GM21619 (cell line): ENCODE data around the gene ACSF3.

Experiments used
- ATAC-seq: cut with Tn5 transposase; IDR thresholded peaks from one replicate; pipeline ENCODE4 v1.9.1; 2021; ENCODE audit not compliant: unreplicated experiment

Gene ACSF3

DNA sequence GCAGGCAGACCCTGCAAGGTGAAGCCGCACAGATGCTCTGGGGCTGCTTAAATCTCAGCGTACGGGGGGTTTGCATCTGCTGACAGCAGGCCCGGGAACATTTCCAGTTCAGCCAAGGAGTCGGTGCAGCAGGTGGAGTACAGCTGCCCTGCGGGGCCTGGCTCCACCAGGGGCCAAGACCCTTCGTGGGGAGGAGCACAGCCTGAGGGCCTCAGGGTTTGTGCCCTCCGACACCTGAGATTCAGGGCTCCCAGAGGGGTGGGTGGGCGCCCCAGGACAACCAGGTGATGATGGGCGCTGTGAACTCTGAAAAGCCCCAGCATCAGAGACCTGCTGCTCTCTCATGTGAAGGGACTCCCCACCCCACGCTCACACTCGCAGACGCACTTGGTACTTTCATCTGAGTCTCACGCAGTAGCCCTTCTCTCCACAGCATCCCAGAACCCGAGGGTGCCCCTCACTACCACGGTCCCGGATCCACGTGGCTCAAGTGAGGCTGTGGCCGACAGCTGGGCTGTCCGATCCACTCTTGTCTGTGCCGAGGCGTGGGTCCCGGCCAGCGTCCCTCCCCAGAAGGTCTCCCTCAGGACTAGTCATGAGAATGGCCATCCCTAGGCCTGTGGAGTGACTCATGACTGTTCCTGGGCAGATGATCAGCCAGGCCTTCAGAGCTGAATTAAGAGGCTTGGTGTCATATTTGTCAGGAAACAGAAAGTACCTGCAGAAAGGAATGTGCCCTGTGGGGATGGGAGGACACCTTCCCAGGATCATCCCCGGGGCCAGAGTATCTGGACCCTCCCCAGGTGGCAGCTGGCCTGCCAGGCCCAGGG, 29.6 kb downstream of the ACSF3 start:
- ATAC-seq = no peak

DNA sequence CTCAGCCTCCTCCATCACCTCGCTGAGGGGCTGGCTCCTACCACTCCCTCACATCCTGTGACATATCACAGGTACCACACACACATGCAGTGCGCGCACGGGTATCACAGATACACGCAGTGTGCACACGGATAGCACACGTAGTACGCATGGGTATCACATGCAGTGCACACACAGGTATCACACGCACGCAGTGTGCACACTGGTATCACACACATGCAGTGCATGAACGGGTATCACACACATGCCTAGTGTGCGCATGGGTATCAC, 30.1 kb downstream of the ACSF3 start:
- no peak for ATAC-seq

DNA sequence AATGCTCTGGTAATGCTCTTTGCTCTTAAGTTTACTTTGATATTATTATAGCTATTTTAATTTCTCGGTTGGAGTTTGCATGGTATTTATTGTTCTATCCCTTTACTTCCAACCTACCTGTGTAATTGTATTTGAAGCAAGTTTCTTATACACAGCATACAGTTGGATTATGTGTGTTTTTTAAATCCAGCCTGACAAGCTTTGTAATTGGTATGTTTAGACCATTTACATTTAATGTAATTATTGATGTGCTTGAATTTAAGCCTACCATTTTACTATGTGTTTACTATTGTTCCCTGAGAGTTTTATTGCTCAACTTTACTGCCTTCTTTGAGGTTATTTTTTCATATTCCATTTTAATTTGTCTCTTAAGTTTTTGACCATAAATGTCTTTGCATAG, 35.7 kb downstream of the ACSF3 start:
- ATAC-seq = no peak

DNA sequence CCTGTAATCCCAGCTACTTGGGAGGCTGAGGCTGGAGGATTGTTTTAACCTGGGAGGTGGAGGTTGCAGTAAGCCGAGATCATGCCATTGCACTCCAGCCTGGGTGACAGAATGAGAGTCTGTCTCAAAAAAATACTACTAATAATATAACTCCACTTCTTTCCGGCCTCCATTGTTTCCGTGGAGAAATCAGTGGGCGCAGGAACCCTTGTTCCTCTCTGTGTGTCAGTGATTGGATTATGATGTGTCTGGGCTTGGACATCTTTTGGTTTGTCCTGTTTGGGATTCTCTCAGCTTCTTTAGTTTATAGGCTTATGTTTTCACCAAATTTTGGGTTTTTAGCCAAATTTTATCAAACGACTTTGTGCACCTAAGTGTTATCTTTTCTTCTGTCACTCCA, 36.8 kb downstream of the ACSF3 start:
- no peak for ATAC-seq

DNA sequence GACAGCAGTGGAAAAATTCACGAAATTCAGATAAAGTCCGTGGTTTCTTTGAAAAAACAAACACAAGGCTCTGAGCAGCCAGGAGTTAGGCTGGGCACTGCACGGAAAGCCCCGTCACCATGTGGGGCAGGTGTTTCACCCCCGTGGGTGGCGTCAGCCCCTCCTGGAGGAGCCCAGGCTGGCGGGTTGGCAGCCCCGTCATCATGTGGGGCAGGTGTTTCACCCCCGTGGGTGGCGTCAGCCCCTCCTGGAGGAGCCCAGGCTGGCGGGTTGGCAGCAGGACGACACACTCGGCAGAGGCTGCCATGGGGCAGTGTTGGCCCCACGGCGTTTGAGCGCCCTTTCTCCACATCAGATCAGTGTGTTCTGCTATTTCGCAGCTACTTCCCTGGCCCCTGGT, 38.1 kb downstream of the ACSF3 start:
- no peak for ATAC-seq

DNA sequence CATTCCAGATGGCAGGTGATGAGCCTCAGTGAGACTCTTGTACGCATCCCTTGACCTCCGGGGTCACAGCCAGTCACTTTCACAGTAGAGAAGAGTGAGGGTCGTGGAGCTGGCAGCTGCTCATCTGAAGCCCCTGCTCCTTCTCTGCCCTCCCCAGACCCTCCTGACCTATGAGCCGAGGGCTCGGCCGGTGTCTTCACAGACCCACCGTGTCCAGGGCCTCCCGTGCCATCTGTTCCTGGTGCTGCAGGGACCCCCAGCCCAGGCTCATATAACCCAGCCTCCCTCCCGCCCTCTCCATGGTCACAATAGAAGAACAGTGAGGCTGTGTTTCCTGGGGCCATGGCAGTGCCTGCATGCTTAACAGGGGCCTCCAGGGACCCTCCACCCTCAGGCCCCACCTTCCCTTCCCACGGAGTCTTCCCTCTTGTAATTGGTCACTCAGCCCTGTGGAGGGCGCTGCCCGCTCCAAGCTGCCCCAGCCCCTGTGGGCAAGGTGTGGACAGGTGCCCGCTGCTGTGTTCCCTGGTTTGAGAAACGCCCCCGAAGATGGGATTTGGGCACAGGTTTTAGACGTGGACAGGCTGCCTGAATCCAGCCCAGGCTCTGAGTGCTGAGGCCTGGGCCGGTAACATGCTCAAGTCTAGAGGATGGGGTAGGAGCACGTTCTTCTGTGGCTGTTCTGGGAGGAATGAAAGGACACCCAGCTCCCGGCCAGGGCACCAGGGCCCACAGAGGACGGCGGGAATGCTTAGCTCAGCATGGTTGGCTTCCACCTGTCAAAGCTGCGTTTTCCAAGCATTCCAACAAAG, 38.7 kb downstream of the ACSF3 start:
- no peak for ATAC-seq

DNA sequence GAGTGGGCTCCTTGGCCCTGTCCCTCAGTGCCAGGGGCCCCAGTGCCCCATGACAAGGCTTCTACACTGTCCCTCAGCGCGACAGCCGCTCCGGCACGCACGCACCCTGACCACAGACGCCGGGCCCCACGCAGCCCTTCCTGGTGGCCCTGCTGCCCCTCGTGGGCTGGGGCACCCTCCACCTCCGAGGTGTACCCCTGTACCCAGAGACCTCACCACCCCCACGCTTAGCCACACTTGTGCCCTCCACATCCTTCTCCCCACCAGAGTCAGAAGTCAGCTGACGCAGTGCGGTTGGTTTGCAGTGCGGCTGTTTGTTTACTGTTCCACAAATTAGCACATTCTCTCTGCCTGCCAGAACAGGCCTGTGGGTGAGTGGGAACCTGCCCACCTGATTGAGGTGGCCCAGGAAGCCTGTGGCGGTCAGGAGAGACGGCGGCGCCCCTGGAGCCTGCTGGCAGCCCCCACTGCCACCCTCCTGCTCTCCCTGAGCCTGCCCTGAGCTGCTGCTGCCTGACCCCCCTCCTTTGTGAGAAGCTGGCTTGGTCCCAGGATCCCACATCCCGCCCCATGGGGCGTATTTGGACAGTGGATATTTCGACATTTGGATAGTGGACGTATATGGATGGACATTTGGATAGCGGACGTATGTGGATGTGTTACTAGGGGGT, 39.9 kb downstream of the ACSF3 start:
- ATAC-seq = no peak

DNA sequence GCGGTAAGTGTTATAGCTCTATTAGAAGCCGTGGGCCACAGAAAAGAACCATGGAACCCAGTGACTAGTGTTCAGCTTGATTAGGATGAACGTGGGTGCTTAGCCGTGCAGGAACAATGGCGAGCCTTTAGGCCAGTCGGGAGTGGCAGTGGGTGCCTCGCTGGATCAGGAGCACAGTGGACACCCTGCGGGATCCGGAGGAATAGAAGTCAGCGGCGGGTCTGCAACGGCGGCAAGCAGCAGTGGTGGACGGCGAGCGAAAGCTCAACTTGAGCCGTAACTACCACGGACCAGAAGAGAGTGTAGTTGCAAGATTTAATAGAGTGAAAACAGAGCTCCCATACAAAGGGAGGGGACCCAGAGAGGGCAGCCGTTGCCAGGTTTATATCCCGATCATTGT, 40.6 kb downstream of the ACSF3 start:
- no peak for ATAC-seq

DNA sequence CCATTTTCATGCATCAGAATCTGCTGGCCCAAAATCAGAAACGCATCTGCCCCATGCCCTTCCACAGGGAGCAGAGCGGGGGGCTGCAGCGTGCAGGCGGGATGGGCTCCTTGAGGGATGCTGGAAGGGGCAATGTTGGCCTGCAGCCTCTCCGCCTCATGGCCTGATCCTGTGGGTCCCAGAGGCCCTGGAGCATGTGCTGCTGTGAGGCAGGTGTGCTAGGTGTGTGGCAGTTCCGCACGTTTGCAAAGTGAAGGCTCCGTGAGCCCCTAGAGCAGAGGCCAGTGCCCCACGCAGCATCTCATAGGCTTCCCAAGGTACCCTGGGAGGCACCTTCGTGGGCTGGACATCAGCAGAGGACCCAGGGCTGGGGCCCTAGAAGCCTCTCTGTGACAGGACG, 41.5 kb downstream of the ACSF3 start:
- ATAC-seq = no peak

DNA sequence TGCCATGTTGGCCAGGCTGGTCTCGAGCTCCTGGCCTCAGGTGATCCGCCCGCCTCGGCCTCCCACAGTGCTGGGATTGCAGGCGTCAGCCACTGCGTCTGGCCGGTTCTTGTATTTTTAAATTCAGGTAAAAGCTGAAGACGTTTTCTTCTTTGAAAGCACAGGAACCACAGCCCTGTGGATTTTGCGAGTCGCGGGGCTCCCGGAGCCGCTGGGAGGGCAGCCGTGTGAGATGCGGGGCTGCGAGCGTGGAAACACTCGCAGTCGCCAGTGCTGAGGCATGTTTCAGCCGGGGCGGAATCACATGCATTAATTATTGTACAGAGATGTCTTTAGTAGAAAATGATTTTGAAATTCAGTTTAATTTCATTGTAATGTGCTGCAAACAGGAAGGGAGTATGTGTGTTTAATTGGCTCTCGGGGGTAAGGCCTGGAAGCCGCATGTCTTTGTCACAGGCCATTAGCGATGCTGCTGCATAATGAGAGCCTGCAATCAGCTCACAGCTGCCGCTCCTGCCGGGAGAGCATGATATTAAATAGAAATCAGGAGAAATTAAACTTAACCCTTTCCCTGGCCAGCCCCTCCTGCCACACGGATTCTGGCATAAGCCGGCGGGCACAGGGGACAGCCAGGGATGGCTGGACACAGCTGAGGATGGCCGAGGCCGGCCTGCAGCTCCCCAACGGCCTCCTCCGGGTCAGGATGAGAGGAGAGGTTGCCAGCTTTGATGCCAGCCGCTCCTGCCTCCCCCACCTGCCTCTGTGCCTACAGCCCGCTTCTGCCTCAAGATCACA, 42.5 kb downstream of the ACSF3 start:
- ATAC-seq = no peak

DNA sequence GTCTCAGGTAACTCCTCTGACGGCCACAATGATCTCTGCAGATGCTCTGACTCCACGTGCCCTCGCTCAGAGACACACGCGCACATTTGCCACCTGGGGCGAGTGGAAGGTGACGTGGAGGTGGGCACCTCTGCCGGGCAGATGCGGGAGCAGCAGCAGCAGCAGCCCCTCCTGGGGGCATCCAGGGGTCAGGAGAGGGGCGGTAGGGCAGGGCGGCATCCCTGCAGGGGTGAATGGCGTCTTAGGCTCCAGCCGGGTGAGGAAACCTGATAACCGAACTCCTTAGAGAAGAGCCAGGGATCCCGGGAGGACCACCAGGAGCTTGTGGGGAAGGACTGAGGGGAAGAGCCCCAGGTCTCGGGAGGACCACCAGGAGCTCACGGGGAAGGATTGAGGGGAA, 43.3 kb downstream of the ACSF3 start:
- no peak for ATAC-seq

DNA sequence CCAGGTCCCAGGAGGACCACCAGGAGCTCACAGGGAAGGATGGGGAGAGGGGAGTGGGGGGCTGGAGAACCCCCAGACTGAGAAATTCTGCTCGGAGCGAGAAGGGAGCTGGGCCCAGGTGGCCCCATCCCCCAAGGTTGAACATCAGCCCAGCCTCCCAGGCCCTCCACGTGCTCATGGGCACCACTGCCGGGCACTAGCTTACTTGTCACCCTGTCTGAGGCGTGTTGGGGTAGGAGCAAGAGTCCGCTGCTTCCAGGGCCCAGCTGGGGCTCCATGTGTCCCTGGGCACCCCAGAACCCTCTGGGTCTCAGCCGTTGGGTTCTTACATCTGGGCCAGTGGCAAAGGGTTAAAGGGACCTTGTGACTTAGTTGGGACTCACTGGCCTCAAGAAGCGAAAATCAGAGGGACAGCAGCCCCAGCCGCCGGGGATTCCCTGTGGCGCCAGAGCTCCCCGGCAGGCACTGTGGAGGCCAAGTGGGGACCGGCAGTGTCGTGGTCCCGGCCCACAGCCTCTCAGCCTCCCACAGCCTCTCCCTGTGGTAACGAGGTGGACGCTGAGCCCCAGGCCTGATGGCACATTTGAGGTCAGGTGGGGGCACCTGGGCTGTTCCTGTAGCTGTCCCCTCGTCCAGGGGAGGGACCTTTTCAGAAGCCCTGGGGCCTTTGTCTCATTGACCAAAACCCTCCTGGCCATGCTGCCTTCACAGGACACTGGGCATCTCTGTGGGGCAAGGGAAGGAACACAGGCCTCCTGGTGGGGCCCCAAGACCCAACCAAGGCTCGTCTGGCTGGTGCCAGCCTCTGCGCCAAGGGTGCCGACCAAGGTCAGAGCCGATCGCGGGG, 44.2 kb downstream of the ACSF3 start:
- ATAC-seq = no peak

DNA sequence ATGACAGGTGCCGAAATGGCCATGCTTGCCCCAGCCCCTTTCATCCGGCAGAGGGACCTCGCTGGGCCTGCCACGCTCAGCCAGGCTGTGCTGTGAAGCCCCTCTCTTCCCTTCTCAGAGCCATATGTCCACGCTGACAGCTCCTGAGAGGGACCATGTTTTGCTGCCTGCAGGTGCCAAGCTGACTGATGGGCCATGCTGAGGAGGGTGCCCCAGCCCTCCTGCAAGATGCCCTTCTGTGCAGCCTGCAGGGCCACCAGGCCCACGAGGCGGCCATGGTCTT, 44.8 kb downstream of the ACSF3 start:
- no peak for ATAC-seq

DNA sequence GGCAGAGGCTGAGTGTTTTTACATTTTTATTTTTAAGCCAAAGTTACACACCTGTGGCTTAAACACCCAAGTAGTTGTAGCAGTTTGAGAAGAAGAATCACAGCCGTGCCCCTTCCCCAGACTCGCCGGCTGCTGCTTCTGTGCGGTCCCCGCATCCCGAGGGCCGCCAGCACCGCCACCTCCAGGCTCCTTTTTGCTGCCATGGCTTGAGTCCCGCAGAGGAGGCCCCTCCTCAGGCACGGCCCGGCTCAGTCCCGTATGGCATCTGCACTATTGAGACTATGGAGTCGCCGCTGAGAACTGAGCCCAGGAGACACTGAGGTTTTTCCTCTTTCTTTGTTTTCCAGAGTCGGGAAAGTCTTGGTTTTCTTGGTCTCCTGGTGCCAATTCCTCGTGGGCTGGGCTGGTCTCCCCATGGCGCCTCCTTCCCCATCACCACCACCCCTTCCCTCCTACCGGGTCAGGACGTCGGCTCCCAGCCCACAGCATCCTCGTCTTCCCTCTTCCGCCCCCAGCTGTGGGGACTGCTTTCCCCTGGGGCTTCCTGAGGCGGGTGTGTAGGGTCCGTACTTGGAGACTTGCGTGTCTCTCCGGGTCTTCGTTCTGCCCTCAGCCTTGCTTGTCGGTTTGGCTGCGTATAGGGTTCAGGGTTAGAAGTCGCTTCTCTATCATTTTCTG, 45.3 kb downstream of the ACSF3 start:
- ATAC-seq = no peak

DNA sequence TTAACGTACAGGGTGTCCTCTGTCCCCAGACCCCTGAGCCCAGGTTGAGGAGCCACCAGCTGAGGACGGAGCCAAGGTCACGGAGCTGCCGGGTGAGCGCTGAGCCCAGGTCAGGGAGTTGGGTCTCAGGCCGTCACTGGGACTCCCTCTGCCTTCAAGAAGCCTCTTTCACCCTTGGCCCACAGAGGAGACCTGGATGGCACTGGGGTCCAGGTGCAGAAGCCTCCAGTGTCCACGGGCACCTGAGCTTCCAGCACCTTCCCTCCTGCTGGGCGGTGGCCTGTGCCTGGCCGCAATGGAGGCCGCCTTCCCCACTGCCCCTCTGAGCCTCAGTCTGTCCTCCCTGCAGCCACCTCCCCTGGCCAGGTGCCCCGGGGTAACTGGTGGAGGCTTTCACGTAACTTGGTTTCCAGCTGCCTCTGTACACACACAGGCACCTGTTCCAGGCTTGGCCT, 46.3 kb downstream of the ACSF3 start:
- no peak for ATAC-seq

DNA sequence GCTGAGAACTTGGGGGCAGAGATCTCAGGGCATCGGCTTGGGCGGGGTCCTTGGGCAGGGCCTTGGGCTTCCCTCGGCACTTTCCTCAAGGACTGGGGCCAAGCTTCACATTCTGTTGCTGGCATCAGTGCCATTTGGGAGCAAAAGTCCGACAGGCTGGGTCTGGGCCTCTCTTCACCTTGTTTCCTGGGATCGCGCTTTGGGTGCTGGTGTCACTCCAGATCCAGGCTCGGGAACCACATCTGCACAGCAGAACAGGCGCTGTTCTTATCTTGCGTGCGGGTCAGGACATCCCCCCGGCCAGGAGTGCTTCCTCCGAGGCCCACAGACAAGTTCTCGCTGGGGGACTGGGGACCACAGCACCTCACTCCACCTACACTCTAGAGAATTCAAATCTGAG, 46.7 kb downstream of the ACSF3 start:
- no peak for ATAC-seq

DNA sequence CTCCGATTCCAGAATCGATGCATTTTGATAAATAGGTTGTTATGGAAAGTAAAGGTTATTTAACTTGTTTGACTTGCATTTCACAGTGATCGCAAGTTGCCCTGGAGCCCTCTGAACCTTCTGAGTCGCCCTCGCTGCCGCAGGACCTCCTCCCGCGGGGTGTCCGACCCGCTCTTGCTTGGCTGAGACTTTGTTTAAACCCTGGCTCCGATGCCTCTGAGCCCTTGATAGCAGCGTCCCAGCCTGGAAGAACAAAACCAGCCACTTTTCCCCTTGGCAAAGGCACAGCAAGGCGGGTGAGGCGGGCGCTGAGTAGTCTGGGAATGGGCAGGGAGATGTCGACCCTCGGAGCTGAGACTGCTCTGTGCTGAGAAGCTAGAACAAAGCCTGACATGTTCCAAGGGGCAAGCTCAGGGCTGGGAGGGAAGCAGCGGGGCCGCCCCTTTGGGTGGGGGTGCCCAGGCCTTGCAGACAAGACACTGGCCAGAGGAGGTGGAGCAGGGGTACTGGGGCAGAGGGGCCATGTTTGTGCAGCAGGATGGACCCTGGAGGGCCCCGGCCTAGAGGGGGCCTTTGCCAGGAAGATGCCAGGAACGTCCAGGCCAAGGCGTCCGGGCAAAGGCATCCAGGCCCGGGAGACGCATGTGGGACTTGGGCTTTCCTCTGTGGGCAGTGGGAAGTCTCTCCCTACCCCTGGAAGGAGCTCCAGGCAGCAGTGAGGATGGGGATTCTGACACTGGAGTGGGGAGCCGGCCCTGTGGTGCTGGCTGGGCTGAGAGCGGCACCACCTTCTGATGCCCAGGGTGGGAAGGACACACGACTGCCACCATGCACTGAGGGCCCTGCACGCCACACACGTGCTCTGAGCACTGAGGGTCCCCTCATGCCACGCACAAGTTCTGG, 47.6 kb downstream of the ACSF3 start:
- no peak for ATAC-seq

DNA sequence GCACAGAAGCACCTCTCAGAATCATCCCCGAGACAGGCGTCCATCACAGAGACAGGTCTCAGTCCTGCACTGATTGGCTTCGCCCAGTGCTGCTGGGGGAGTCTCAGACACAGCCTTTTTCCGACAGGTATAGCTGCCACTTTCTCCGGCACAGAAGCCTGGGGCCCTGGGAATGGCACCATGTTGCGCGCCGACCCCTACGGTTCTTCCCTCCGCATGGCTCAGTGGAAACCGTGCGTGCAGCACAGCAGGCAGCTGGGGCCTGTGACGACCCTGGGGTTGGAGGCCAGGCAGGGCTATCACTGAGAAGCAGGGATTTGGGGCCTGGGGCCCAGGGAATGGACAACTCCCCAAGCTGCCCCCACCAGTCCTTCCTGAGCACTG, 48.2 kb downstream of the ACSF3 start:
- ATAC-seq = no peak
